GM12891 (cell line): Measurements from ENCODE around the gene TAF10.

ENCODE experiments used
- PAX5 ChIP-seq: IDR thresholded peaks from 2 replicates; pipeline ENCODE4 v1.6.1; 2011; ENCODE audit warnings: low read length, moderate library complexity, mild to moderate bottlenecking; ENCODE audit not compliant: insufficient read depth, severe bottlenecking
- POLR2A ChIP-seq: IDR thresholded peaks from 2 replicates; pipeline ENCODE4 v1.6.1; 2011; ENCODE audit warnings: low read depth, low read length, control low read depth
- POLR2AphosphoS5 ChIP-seq: IDR thresholded peaks from 2 replicates; pipeline ENCODE4 v1.6.1; 2011; ENCODE audit warnings: low read depth, low read length, control low read depth
- POU2F2 ChIP-seq: IDR thresholded peaks from 2 replicates; pipeline ENCODE4 v1.6.1; 2011; ENCODE audit warnings: low read depth, mild to moderate bottlenecking, control low read depth, low read length, moderate library complexity
- SPI1 ChIP-seq: IDR thresholded peaks from 2 replicates; pipeline ENCODE4 v1.6.1; 2011; ENCODE audit warnings: low read depth, low read length, control low read depth
- TAF1 ChIP-seq: IDR thresholded peaks from 2 replicates; pipeline ENCODE4 v1.6.1; 2011; ENCODE audit warnings: low read depth, low read length, control low read depth

GRCh38 chr11:6569706-6570105, 42.3 kb downstream of the TAF10 start:
- TF ChIP-seq POLR2A (no peak), SPI1 (no peak), PAX5 (no peak), TAF1 (no peak), POLR2AphosphoS5 (no peak), POU2F2 (no peak)
